HG03354 (cell line): ENCODE results near the gene KAZN.

Source experiments
- ATAC-seq: cut with Tn5 transposase; IDR thresholded peaks from one replicate; pipeline ENCODE4 v1.9.1; 2021; ENCODE audit warnings: mild to moderate bottlenecking; ENCODE audit not compliant: unreplicated experiment, poor library complexity, severe bottlenecking

The KAZN gene

DNA sequence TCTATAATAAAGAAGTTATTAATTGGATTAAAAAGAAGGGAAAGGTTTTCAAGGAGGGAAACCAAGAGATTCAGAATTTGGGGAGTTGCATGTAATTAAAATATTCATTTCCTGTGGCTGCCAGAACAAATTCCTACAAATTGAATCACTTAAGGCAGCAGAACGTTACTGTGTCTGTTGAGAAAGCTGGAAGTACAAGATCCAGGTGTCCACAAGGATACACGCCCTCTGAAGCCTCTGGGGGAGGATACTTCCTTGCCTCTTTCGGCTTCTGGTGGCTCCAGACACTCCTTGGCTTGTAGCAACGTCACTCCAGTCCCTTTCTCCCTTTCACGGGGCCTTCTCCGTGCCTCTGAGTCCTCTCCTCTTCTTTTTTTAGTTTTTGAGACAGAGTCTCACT, 67.9 kb downstream of the KAZN start:
- no peak for ATAC-seq

DNA sequence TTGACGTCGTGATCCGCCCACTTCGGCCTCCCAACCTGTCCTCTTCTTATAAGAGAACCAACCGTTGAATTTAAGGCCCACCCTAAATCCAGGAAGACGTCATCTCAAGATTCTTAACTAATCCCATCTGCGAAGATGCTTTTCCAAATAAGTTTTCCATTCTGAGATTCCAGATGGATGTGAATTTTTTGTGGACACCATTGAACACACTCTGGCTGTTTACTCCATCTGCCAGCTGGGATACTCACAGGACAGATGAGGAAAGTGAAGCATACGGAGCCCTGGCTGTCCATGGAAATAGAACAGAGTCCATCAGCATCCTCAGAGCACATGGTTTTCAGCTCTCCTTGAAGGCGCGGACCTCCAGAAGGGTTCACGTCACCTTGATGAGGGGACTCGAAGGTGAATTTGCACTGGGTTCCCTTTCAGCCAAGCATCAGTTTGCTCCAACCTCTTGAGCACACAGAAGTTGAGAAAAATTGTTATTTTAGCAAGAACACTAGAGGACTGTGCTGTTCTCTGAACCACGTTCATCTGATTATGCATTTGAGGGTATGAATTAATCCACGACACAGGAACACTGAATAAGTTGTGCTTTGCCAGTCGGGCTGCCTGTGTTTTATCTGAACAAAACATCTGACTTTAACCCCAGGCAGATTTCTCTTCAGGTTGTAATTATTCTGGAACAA, 68.6 kb downstream of the KAZN start:
- ATAC-seq: no peak

DNA sequence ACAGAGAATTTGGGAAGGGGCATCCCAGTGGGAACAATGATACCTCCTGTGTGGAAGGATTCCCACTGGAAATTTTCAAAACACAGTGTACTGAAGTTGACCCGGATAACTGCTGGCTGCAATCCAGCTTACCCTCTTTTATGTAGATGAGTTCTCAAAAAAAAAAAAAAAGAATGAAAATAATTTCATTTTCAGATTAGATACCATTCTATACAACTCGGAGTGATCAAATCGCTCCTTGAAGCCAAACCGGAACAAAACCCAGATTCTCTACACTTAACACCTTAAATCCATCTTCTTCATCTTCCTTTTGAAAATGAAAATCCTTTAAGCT, 69.1 kb downstream of the KAZN start:
- no peak for ATAC-seq

DNA sequence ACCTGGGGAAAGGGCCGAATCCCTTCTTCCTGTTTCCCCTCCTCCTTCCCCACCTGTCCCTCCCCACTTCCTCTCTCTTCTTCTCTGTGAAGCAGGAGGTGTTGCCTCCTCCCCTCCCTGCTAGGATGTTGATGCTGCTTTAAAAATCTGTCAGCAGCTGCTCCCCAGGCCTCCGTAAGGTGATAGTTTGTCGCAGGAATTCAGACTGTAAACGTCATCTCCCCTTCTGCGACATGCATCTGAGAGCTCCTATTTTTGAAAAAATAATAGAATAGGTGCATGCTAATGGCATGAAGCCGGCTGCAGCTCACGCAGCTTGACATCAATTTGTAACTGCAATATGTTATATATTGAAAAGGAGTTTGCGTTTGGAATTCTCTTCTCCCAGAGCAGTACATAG, 70.1 kb downstream of the KAZN start:
- ATAC-seq: no peak

DNA sequence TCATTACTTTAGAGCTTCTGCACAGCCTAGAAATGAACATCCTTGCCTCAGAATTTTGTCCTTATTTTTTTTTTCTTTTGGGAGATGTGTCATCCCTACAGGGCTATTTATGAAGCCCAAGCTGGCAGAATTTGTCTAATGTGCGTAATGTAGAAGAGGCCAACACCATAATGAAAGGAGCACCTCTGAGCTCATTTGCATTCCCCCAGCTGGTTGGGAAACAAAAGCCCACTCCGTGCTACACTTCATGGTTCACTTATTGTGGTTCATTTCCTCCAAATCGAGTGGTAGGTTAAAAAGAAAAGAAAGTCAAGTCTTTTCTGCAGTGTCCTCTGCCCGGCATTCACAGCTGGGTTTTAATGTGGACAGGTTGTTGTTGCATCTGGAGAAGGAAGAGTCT, 73.5 kb downstream of the KAZN start:
- no peak for ATAC-seq

DNA sequence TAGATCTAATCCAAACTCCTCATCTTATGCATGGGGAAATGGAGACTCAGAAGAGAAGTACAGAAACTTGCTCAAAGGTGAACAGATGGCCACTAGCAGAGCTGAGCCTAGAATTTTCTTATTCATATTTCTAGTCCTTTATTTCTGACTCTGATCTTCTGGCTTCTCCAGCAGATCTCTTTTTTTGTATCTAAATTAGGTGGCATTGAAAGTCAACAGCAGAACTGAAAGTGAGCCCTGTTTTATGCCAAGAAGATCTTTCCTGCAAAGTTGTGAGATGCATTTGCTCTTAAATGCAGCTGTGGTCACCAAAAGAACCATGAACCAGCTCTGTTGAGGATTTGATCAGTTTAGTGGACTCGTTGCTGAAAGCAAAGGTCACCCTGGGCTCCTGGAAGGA, 75.5 kb downstream of the KAZN start:
- ATAC-seq: no peak

DNA sequence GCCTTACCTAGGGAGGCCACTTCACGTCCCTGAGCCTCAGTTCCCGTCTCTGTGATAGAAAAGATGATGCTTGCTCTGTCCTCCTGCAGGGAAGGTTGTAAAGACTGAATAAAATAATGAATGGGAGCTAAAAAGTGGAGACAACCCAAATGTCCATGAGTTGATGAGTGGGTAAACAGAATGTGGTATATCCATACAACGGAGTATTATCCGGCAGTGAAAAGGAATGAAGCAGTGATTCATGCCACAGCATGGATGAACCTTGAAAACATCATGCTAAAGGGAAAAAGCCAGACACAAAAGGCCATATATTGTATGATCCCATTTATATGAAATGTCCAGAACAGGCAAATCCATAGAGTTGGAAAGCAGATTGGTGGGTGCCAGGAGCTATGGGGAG, 77.9 kb downstream of the KAZN start:
- ATAC-seq: no peak

DNA sequence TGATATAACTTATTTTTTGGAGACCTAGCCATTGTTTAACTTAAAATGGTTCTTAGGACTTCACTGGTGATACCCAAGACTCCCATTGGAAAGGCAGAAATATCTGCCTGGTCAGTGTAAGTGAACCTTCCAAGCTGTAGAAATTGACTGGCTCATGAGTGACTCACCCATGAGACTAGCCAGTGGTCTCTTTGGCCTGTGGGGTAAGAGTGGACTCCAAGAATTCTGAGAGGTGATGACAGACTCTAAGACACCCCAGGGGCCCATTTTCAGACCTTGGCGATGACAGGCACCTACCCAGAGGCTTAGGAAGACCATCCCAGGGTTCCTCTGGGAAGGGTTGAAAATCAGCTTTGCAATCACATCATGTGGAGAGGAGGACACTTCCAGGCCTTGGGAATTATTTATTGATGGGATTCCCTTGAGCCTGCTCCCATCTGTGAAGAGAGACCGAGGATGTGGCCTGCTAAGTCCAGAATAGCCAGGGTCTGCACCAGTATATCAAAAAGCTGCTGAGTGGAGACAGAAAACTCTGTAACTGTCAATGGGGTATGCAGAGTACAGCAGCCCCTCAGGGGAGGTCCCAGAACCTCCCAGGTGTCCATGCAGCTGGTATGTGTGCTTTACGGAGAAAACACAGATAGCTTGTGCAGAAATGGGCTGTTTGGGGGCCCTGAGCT, 78.9 kb downstream of the KAZN start:
- ATAC-seq: no peak

DNA sequence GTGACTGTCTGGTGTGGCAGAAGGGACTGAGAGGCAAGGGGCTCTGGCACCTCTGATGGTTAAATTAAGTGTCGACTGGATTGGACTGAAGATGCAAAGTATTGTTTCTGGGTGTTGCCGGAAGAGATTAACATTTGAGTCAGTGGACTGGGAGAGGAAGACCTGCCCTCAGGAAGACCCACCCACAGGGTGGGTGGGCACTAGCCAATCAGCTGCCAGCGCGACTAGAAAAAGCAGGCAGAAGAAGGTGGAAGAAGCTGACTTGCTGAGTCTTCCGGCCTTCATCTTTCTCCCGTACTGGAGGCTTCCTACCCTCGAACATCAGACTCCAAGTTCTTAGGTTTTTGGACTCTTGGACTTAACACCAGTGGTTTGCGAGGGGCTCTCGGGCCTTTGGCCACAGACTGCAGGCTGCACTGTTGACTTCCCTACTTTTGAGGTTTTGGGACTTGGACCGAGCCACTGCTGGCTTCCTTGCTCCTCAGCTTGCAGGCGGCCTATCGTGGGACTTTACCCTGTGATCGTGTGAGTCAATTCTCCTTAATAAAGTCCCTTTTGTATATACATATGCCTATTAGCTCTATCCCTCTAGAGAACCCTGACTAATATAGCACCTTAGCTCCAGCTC, 79.6 kb downstream of the KAZN start:
- ATAC-seq: no peak

DNA sequence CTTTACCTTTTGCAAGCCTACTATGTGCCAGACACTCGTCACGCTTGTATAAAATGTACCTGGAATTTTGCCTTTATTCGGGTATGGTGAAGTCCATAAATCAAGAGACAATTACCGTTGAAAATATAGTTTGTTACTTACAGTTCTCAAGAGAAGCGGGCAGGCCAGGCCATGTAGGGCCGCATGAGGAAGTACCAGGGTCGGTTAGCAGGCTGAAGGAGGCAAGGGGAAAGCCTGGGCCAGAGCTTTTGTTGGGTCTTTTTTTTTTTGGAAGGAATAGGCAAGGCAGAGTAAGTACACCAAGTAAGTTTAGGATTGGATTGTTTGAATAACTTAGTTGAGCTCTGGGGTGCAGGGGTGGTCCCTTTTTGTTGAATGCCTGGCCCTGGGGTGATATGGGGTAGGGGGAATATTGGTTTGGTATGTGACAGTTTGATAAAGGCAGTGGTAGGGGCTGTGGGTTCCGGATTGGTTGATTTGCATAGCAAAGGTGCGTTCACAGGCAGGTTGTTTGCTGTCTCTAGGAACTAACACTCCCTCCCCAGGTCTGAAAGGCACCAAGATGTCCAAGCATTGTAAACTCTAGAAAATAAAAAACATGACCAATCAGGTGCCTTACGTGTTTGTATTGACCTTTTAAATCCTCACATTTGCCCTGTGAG, 80.7 kb downstream of the KAZN start:
- no peak for ATAC-seq

DNA sequence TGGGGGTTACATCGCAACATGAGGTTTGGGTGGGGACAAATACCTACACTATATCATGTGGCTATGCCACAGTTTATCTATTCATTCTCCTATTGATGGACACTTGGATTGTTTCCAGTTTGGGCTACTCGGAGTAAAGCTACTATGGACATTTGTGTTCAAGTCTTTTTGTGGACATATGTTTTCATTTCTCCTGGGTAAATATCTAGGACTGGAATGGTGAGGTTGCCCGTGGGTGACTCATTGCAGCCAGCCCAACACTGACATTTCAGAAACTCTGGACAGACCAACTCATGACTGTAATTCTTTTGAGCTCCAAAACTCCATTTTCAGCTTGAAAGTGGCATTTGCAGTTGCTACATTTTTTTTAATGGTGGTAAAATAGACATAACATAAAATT, 82.7 kb downstream of the KAZN start:
- ATAC-seq: no peak

DNA sequence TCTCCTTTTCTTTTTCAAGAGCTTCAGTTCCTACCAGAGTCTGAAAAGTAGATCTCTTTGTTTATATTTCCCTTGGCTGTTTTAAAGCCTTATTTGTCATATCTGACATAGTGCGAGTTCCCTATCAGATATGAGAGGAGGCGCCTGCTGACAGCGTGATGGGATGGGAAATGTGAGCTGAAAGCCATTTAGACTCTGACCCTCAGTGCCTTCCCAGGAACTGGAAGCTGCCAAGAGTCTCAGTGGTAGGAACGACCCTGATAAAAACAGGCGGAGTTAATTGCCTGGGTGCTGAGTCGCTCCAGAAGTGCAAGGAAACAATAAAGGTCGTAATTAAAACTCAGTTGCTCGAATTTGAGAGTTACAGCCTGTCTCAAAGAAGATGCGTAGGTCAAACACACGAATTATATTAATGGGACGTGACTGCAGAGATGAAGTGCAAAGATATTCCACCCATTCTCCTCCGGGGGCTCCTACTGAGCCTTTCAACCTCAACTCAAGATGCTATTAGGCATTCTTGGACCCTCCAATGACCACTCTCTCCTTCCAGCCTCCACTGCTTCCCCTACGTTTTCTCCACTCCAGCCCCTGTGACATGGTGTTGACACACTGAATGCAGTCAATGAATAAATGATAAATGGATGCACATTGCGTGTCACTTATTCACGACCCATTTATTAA, 84.6 kb downstream of the KAZN start:
- ATAC-seq: no peak

DNA sequence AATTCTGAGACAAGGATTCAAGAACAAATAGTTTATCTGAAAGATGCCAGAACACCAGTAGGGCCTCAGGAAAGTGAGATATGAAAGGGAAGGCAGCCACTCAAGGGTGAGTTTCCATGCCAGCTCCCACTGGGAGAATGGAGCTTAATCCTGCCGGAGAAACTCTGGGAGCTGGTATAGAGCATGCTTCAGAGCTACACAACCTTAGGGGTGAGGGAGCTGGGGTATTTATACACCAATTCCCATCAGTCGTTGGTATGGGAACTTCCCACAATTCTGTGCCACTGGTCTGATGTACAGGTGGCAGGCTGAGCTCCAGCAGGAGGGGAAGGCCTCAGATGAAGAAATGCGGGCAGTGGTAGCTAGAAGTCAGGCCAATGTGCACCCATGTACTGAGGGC, 86.6 kb downstream of the KAZN start:
- no peak for ATAC-seq

DNA sequence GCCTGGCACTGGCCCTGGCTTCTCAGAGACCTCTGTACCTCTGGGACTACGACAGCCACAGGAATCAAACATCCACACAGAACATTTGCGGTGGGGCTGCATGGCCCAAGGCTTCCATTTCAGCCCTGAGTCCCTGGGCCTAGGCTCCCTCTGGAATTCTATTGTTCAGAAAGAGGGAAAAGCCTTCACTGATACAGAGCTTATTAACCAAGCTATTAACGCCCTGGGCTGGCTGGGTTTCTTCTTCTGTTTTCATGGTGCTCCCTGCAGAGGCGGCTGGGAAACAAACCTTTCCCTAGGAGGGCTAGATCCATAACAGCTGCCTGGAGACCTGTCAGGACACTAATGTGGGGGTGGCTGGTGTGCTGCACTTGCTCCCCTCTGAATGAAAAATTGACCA, 88.2 kb downstream of the KAZN start:
- no peak for ATAC-seq

DNA sequence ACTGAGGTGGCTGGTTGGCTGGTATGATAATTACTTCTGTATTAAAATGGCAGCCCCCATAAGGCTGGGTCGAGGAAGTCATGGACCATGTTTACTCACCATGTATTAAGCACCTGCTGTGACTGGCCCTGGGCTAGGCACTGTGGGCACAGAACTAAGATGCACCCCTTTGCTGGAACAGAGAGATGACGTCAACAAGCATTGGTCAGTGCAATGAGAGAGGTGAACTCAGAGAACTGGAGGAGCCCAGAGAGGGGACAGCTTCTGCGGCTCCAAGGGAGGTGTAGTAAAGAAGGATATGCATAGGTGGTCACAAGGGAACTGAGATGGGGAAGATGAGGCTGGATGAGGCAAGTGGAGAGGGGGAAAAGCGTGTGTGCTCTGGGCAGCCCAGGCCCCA, 88.7 kb downstream of the KAZN start:
- no peak for ATAC-seq

DNA sequence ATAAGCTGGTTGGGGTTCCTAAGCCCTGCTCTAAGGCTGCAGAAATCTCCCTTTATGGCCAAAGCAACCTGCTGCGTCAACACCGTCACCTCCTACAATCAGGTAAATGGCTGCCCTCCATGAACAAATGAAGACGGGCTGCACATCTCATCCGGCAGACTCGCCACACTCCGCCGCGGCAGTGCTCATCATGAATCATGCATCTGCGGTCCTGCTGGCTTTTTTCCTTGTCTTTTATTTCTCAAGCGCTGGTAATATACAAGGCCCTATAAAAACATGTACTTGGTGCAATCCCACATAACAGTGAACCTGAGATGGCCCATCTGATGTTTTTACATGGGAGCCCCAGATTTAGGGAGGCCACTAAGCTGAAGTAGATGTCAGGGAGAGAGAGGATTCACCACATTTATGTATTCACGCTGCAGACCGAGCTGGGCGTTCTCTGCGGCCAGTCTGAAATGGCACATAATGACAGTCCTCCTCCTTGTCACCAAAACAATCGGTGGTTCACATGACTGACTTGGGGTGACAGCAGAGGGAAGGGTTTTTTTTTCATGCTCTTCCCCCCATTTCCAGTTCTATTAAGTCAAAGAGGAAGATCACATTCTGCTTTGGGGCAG, 91.6 kb downstream of the KAZN start:
- no peak for ATAC-seq

DNA sequence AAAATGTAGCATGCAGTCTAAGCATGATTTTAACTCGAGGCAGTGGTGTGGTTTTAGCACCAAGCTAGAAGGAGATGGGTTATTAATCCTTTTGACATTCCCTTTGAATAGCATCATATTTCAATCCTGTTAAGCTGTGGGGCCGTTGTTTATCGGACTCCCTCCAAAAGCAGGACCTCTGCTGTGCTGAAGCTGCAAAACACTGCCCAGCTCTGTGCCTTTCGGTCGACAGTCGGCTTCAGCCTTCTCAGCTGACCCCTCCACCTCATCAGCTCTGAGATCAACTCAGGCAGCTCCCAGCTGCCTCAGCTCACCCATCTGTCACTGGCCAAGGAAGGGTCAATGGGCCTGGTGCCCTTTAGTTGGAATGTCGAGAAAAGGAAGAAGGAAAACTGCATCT, 95.5 kb downstream of the KAZN start:
- ATAC-seq: no peak

DNA sequence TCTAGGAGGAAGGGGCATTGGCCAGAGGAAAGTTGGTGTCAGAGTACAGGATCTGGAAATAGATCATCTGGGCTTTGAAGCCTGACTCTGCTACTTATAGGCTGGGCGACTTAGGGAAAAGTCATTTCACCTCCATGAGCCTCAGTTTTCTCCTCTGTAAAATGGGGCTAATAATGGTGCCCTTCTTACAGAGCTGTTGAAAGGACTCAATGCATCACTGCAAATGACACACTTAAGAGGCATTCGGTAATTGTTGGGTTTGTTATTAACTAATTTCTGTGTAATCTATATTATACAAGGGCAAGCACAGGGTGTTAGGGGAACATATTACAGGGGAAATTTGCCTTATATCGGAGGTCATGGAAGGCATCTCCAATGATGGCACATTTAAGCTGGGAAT, 96.1 kb downstream of the KAZN start:
- ATAC-seq: no peak

DNA sequence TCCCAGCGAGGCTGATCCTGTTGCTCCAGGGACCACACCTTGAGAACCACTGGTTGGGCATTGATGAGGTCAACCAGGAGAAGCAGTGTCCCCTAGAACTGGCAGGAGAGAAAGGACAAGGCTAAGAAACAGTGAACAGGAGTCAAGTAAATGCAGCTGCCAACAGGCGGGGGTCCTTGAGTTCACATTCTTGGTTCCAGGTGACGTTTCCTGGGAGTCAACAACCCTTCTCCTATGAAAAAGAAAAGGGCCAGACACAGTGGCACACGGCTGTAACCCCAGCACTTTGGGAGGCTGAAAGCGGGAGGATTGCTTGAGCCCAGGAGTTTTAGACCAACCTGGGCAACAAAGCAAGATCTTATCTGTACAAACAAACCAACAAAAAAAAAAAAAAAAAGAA, 98.3 kb downstream of the KAZN start:
- no peak for ATAC-seq

DNA sequence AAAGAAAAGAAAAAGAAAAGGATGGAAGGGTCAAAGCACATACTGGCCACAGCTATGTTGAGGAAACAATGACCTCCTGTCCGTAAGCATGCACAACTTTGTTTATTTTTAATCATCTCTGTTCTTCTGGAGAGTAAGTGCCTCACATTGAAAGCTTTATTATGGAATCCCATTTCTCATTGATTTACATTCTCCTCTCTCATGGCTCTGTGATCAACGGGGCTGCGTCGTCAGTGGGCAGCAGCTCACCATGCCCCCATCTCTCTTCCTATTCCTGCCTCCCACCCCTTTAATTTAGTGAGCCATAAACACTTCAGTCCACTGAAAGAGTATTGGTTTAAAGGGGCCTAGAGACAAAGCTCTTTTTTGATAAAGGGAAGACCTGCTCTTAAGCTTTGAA, 98.9 kb downstream of the KAZN start:
- no peak for ATAC-seq
